ENCODE data around the gene EDC3. TPM values are rescaled to one million over a fixed set of nuclear protein-coding genes. Genes with fewer than 3 reads are reported as not detected.
A peak's percentile ranks its signal among the peaks of the same experiment; 100 is the strongest.

The EDC3 gene
- total RNA-seq, 2 donors from 2014 or later = 44.5 to 48.3 TPM

GRCh38 chr15:74726774-74727164 lies 30.9 kb upstream of the EDC3 start:
- Mint-ChIP-seq H3K9me3 (peaks cover 16% of the 10 kb centered on the region), H3K4me1 (peaks cover under 1% of the 10 kb centered on the region), H3K4me3 (peak overlapping the region; percentile 47), H3K27ac (no peak overlapping the region), H3K36me3 (ENCODE audit: low read depth) (no peaks in the 10 kb centered on the region), H3K27me3 (ENCODE audit: insufficient read depth) (peaks cover 80% of the 10 kb centered on the region)
- TF ChIP-seq CTCF (conservative IDR thresholded peaks at IDR 0.05) = no peak
- H3K4me1 ChIP-seq (ENCODE audit: control insufficient read depth, insufficient read depth, low read length) = no peaks in the 10 kb centered on the region
- no peak overlapping the region for H3K27ac ChIP-seq (ENCODE audit: low read depth, low read length)
- no peak for DNase-seq
- no peak overlapping the region for H3K9ac ChIP-seq (ENCODE audit: extremely low read depth, low read length, poor library complexity, severe bottlenecking)
- 77 to 88% methylated on average over 20 to 24 of the region's 24 CpGs for WGBS, 2 experiments (ENCODE audit: insufficient coverage in 1 of 2, insufficient read length in 1 of 2)
- H3K27me3 ChIP-seq (ENCODE audit: control insufficient read depth, insufficient read depth, low read length, poor library complexity, severe bottlenecking) = peaks cover 42% of the 10 kb centered on the region
- H3K9me3 ChIP-seq (ENCODE audit: control insufficient read depth, low read length) = no peaks in the 10 kb centered on the region
- H3K36me3 ChIP-seq (ENCODE audit: control insufficient read depth, insufficient read depth, low read length) = no peaks in the 10 kb centered on the region
- H3K4me3 ChIP-seq (ENCODE audit: low read length) = peak overlapping the region; percentile 75

GRCh38 chr15:74725845-74726773 lies 30.3 kb upstream of the EDC3 start:
- Histone ChIP-seq H3K9me3 (ENCODE audit: control insufficient read depth, low read length) (no peaks in the 10 kb centered on the region), H3K4me3 (ENCODE audit: low read length) (peak overlapping the region; percentile 75), H3K27ac (ENCODE audit: low read depth, low read length) (no peak overlapping the region), H3K4me1 (ENCODE audit: control insufficient read depth, insufficient read depth, low read length) (no peaks in the 10 kb centered on the region), H3K27me3 (ENCODE audit: control insufficient read depth, insufficient read depth, low read length, poor library complexity, severe bottlenecking) (peaks cover 43% of the 10 kb centered on the region), H3K36me3 (ENCODE audit: control insufficient read depth, insufficient read depth, low read length) (no peaks in the 10 kb centered on the region), H3K9ac (ENCODE audit: extremely low read depth, low read length, poor library complexity, severe bottlenecking) (no peak overlapping the region)
- WGBS, 2 experiments (ENCODE audit: insufficient coverage in 1 of 2, insufficient read length in 1 of 2) = 6 to 12% methylated on average over 30 to 86 of the region's 86 CpGs
- Mint-ChIP-seq H3K4me3 (peak overlapping the region; percentile 47), H3K4me1 (peaks cover 7% of the 10 kb centered on the region), H3K36me3 (ENCODE audit: low read depth) (no peaks in the 10 kb centered on the region), H3K27me3 (ENCODE audit: insufficient read depth) (peaks cover 80% of the 10 kb centered on the region), H3K27ac (no peak overlapping the region), H3K9me3 (peaks cover 16% of the 10 kb centered on the region)
- peak; percentile 42 for TF ChIP-seq CTCF (conservative IDR thresholded peaks at IDR 0.05)
- peak; percentile 83 for DNase-seq

DNA sequence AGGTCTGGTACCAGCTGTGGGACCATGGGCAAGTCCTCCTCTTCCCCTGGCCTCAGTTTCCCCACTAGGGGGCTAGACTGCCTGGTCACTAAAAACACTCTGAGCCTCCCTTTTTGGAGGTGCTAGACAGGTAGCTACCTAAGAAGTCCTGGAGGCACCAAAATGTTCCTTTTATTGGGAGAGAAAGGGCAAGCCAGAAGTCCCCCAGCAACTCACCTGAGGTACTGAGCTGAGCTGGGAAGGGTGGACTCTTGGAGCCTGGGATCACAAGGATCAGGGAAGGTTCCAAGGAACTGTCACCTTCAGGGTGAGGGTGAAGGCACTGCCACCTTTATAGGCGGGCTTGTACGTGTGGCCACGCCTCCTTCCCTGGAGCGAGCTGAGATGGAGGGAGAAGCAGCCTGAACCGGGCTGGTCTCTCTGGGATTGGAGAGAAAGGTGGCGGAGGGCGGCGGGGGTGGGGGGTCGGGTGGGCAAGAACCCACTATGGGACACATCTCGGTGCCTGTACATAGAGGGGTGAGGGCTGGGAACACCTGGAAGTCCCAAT lies 29.5 kb upstream of the EDC3 start, which contains the start of gene CYP1A1:
CYP1A1 (minus strand) TSS at position 304 of the 550 bp plus-strand sequence. CDS start 2,431 bp downstream, outside the sequence.
- Histone ChIP-seq H3K4me1 (ENCODE audit: control insufficient read depth, insufficient read depth, low read length) (no peaks in the 10 kb centered on the region), H3K9me3 (ENCODE audit: control insufficient read depth, low read length) (no peaks in the 10 kb centered on the region), H3K27me3 (ENCODE audit: control insufficient read depth, insufficient read depth, low read length, poor library complexity, severe bottlenecking) (peaks cover 38% of the 10 kb centered on the region), H3K36me3 (ENCODE audit: control insufficient read depth, insufficient read depth, low read length) (no peaks in the 10 kb centered on the region), H3K4me3 (ENCODE audit: low read length) (peak within 1 kb of the TSS; percentile 75), H3K27ac (ENCODE audit: low read depth, low read length) (no peak within 1 kb of the TSS), H3K9ac (ENCODE audit: extremely low read depth, low read length, poor library complexity, severe bottlenecking) (no peak within 1 kb of the TSS)
- TF ChIP-seq CTCF (conservative IDR thresholded peaks at IDR 0.05) = no peak
- Mint-ChIP-seq H3K27me3 (ENCODE audit: insufficient read depth) (peaks cover 77% of the 10 kb centered on the region), H3K4me3 (peak within 1 kb of the TSS; percentile 47), H3K27ac (no peak within 1 kb of the TSS), H3K36me3 (ENCODE audit: low read depth) (no peaks in the 10 kb centered on the region), H3K4me1 (peaks cover 15% of the 10 kb centered on the region), H3K9me3 (peaks cover 16% of the 10 kb centered on the region)
- 0 to 5% methylated on average over 1 to 5 of the region's 10 CpGs for WGBS, 2 experiments (ENCODE audit: insufficient coverage in 1 of 2, insufficient read length in 1 of 2)
- peak; percentile 85 for DNase-seq
